H1 (cell line): ENCODE results near the gene CLCF1. TPM values are rescaled to one million over a fixed set of nuclear protein-coding genes. Genes with fewer than 3 reads are reported as not detected.

ENCODE experiments used
- BRCA1 ChIP-seq: IDR thresholded peaks from 2 replicates; pipeline ENCODE4 v1.6.1; 2012; ENCODE audit warnings: low read depth, low read length, improper control_type of control experiment
- CBX8 ChIP-seq: fragments of 300-800, 300-1000 bp; sonication (generic); IDR thresholded peaks from 2 replicates; pipeline ENCODE4 v1.7.1; 2016; ENCODE audit warnings: low read depth, low read length, borderline replicate concordance
- MAFK ChIP-seq: IDR thresholded peaks from 2 replicates; pipeline ENCODE4 v1.6.1; 2012; ENCODE audit warnings: low read depth, mild to moderate bottlenecking, improper control_type of control experiment, low read length
- POLR2AphosphoS5 ChIP-seq: IDR thresholded peaks from 2 replicates; pipeline ENCODE4 v1.6.1; 2011; ENCODE audit warnings: low read depth, low read length
- SIRT6 ChIP-seq: IDR thresholded peaks from one replicate; pipeline ENCODE4 v1.7.1; 2012; ENCODE audit warnings: low read length, inconsistent platforms
- TAF7 ChIP-seq: optimal IDR thresholded peaks from 2 replicates; pipeline ENCODE3; 2011; ENCODE audit warnings: low read depth, mild to moderate bottlenecking, inconsistent platforms, low read length, moderate library complexity, borderline replicate concordance
- TEAD4 ChIP-seq: IDR thresholded peaks from 2 replicates; pipeline ENCODE4 v1.6.1; 2012; ENCODE audit warnings: low read depth, low read length, inconsistent platforms, mixed read lengths
- polyA plus RNA-seq, 7 experiments: library from polyadenylated mRNA; depleted of rRNA in 3 of 7; stranded (reverse) in 5 of 7; unstranded in 2 of 7; fragments of >200 nt in 5 of 7; fragments of 200-250 nt in 2 of 7; gene quantifications; 1 replicate in 5 of 7; 2 replicates in 1 of 7; 4 replicates in 1 of 7; pipeline versions ENCODE4 v1.2.1 to v1.2.3, GENCODE V29; 2011 to 2013; ENCODE audit warnings: missing spikeins in 2 of 7, mixed read lengths in 2 of 7
- total RNA-seq: library from RNA; stranded (reverse); fragmentation: NEBNext Ultra II Directional; extraction: Animal tissue kit (Norgen Biotek cat#: 25700); gene quantifications from 2 replicates; pipeline ENCODE4 v1.2.1, GENCODE V29; 2021
- TF ChIP-seq, protein P1 (sequence below): IDR thresholded peaks from 2 replicates; pipeline ENCODE4 v1.6.1; 2011; ENCODE audit warnings: low read length, improper control_type of control experiment
- TF ChIP-seq, protein P2 (sequence below): IDR thresholded peaks from 2 replicates; pipeline ENCODE4 v1.6.1; 2011; ENCODE audit warnings: low read depth, mild to moderate bottlenecking, low read length; ENCODE audit not compliant: insufficient read depth

CLCF1 gene
- total and polyA plus RNA-seq, 2 of the 8 experiments (the other 6 are each of a cell fraction or from before 2014, with no cell fraction given) = 0.32 to 1.2 TPM

DNA sequence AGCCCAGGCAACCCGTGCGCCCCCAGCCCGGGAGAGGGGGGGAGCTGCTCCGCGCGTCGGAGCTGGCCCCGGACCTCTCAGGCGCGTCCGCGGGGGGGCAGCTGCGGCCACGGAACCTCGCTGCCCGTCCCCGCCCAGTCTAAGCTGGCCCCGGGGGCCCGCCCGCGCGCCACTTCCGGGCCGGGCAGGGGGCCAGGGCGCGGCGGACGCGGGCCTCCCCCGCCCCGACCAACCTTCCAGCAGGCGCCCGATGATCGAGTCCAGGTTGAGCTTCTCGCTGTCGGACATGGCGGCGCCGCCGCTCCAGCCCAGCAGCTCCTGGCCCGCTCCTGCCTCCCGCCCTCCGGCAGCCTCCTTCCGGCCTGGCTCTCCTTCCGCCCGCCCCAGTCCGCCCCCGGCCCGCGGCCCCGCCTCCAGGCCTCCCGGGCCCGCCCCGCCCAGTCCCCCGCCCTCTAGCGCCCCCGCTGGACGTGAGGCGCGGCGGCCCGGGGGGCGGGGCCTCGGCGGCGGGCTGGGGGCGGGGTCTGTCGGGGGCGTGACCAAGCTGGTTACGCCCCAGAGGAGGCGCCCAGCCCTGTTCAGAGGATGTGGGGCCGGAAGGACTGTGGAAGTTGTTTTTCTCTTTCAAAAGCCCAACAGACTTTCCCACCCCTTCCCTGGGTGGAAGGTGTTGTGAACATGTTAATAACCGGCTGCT lies 28.2 kb upstream of the CLCF1 start, which contains the start of gene PPP1CA (continued):
- TF ChIP-seq MAFK (no peak), CBX8 (no peak), TAF7 (peak; percentile 64), SIRT6 (no peak), BRCA1 (no peak), POLR2AphosphoS5 (peak; percentile 76), TEAD4 (no peak)
- TF ChIP-seq, protein P1, sequence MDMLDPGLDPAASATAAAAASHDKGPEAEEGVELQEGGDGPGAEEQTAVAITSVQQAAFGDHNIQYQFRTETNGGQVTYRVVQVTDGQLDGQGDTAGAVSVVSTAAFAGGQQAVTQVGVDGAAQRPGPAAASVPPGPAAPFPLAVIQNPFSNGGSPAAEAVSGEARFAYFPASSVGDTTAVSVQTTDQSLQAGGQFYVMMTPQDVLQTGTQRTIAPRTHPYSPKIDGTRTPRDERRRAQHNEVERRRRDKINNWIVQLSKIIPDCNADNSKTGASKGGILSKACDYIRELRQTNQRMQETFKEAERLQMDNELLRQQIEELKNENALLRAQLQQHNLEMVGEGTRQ = no peak
- TF ChIP-seq, protein P2, sequence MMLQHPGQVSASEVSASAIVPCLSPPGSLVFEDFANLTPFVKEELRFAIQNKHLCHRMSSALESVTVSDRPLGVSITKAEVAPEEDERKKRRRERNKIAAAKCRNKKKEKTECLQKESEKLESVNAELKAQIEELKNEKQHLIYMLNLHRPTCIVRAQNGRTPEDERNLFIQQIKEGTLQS = no peak
